Measurements from ENCODE around the gene SLC28A2.

DNA sequence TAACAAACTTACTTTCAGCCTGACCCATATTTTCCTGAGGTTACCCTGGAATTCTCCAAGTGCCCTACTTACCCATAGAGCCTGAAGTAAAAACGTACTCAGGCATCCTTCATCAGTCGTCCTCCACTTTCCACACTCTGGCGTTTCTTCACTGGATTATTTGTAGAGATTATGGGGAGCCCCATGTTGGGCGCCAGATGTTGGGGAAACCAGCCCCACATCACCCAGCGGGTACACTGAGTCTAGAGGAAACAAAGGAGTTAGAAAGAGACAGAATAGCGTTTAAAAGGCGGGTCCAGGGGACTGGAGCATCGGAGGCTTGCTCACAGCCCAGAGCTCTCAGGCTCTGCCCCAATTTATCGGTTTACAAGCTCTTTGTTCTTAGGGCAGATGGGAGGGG is 9.7 kb upstream of the SLC28A2 start:
- TF ChIP-seq POLR2A (IDR thresholded peaks at IDR 0.05; ENCODE audit: low read depth, low read length) (no peak), TAF1 (IDR thresholded peaks at IDR 0.05; ENCODE audit: low read depth, low read length) (no peak), POLR2AphosphoS5 (IDR thresholded peaks at IDR 0.05; ENCODE audit: low read depth, low read length) (no peak), PAX5 (IDR thresholded peaks at IDR 0.05; ENCODE audit: insufficient read depth, low read length, severe bottlenecking) (no peak)

Data from GM12891 (cell line).